ENCODE measurements around the gene RHPN2.

DNA sequence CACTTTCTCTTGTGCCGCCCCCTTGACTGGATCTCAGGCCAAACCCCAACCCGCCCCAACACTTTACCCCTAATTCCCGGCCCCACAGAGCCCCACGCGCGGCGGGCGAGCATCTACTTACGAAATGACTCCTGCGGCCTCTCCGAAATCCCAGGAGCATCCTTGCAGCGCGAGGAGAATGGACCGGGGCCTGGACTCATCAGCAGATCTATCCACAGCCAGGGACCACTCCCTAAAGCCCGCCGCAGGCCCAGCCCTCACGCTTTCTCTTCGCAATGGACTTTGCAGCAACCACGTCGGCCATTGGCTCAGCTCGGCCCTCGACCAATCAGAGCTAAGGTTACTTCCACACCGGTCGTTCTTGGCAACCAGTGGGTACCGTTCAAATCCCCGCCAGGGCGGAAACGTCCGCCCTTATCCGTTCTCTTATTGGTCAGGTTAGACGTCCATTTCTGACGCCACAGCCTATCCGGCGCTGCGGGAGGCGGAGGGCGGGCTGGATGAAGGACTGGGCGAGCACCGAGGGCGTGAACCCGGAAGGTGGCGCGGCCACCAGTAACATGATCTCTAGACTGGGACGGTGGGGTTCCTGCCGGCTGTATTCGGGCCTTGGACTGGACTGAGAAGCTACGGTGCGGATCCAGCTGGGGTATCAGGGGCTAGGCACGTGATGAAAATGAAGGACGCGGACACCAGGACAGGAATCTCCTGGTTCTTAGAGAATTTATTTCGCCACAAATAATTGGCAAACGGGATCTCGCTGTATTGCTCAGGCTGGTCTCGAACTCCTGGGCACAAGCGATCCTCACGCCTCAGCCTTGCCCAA is 92.8 kb downstream of the RHPN2 start, which contains the start of the genes CEP89 and FAAP24:
- TF ChIP-seq FOXM1 (IDR thresholded peaks at IDR 0.05; ENCODE audit: borderline replicate concordance): no peak
- TF ChIP-seq ELF4 (IDR thresholded peaks at IDR 0.05): peak; percentile 97
- TF ChIP-seq SUZ12 (IDR thresholded peaks at IDR 0.05): no peak
- TF ChIP-seq FOXA1 (IDR thresholded peaks at IDR 0.05): no peak
- no peak; the same call in 1 of the 2 replicates for TF ChIP-seq L3MBTL2 (conservative IDR thresholded peaks at IDR 0.05)
- TF ChIP-seq TARDBP (IDR thresholded peaks at IDR 0.05): no peak
